HCT116 (cell line): ENCODE results near the gene AGAP1. TPM values are rescaled to one million over a fixed set of nuclear protein-coding genes. Genes with fewer than 3 reads are reported as not detected.

Source experiments
- ATAC-seq: fragments of 200-7000 bp; cut with Tn5 transposase; 2 replicates; pipeline ENCODE4 v1.9.1; 2020; ENCODE audit warnings: mild to moderate bottlenecking, moderate library complexity
- BruUV-seq: library from RNA; stranded (reverse); fragments of 400-500 nt; replicated peaks from 2 replicates; lab custom pipeline; 2021; lab: Mats Ljungman, UMichigan
- CTCF ChIA-PET: fragments of 300-600 bp; sonication (Branson Sonifier 250); formaldehyde crosslinking; loops from one replicate; lab custom pipeline; 2021; ENCODE audit warnings: antibody characterized with exemption; lab: Charles Lee
- POLR2A ChIA-PET: fragments of 300-600, 350-600 bp; sonication (Branson Sonifier 250); formaldehyde crosslinking; loops from one replicate; lab custom pipeline; 2021; ENCODE audit warnings: antibody characterized with exemption; lab: Charles Lee
- RAD21 ChIA-PET, 2 experiments: fragments of 300-600 bp; sonication (Branson Sonifier 250); formaldehyde crosslinking; loops; one replicate each; lab custom pipeline; 2023; ENCODE audit warnings: low total read pairs in 2 of 2; ENCODE audit not compliant: uncharacterized antibody in 2 of 2, unreplicated experiment in 2 of 2, low non-redundant PET in 1 of 2; lab: Charles Lee
- DNase-seq: peaks from one replicate; pipeline ENCODE4 v3.0.0-alpha.2; 2010; ENCODE audit warnings: low read depth, low spot score
- H2AFZ ChIP-seq: fragments of 200-600 bp; shearing (Covaris generic), sonication (generic); 2 replicates; pipeline ENCODE4 v1.6.1; 2017; ENCODE audit warnings: low read depth, mixed run types, mixed read lengths, antibody characterized with exemption, low read length; ENCODE audit not compliant: poor library complexity, severe bottlenecking
- H3K27ac ChIP-seq: 2 replicates; pipeline ENCODE4 v1.5.1; 2012; ENCODE audit warnings: low read depth, low read length
- H3K27me3 ChIP-seq: fragments of 200-600 bp; sonication (generic); 2 replicates; pipeline ENCODE4 v1.6.1; 2016; ENCODE audit warnings: mixed run types, low read length, mixed read lengths; ENCODE audit not compliant: insufficient read depth
- H3K36me3 ChIP-seq, 2 experiments: fragments of 200-500 bp in 1 of 2; fragments of 200-600 bp in 1 of 2; sonication (Bioruptor generic) in 1 of 2; sonication (generic) in 1 of 2; 2 replicates each; pipeline versions ENCODE4 v1.5.1 to v1.6.1; 2014 to 2016; ENCODE audit warnings: low read length in 2 of 2, inconsistent platforms in 1 of 2, mixed read lengths in 1 of 2, mixed run types in 1 of 2; ENCODE audit not compliant: insufficient read depth in 2 of 2, control insufficient read depth in 1 of 2
- H3K4me1 ChIP-seq, 2 experiments: fragments of 200-600 bp in 1 of 2; sonication (generic) in 1 of 2; 2 replicates each; pipeline versions ENCODE4 v1.5.1 to v1.6.1; 2012 to 2017; ENCODE audit warnings: low read length in 2 of 2, inconsistent platforms in 1 of 2, mild to moderate bottlenecking in 1 of 2, mixed read lengths in 1 of 2, mixed run types in 1 of 2, moderate library complexity in 1 of 2; ENCODE audit not compliant: insufficient read depth in 2 of 2, control insufficient read depth in 1 of 2
- H3K4me2 ChIP-seq: fragments of 200-600 bp; sonication (generic); 2 replicates; pipeline ENCODE4 v1.6.1; 2017; ENCODE audit warnings: mixed run types, low read length, mixed read lengths
- H3K4me3 ChIP-seq, 2 experiments: fragments of 200-600 bp in 1 of 2; sonication (generic) in 1 of 2; replicated peaks in 1 of 2; 2 replicates each; pipeline ENCODE4 v1.5.1; 2011 to 2016; ENCODE audit warnings: low read length in 2 of 2, control low read depth in 1 of 2, low read depth in 1 of 2, mild to moderate bottlenecking in 1 of 2, mixed read lengths in 1 of 2, mixed run types in 1 of 2
- H3K79me2 ChIP-seq: fragments of 200-600 bp; sonication (generic); 2 replicates; pipeline ENCODE4 v1.6.1; 2017; ENCODE audit warnings: mild to moderate bottlenecking, mixed run types, low read length, moderate library complexity, mixed read lengths; ENCODE audit not compliant: insufficient read depth
- H3K9ac ChIP-seq: fragments of 200-600 bp; sonication (generic); 2 replicates; pipeline ENCODE4 v1.6.1; 2016; ENCODE audit warnings: low read length, mixed read lengths
- H3K9me2 ChIP-seq: fragments of 200-600 bp; sonication (generic), shearing (Covaris generic); 2 replicates; pipeline ENCODE4 v1.6.1; 2017; ENCODE audit warnings: mixed run types, mild to moderate bottlenecking, moderate library complexity; ENCODE audit not compliant: insufficient read depth
- H3K9me3 ChIP-seq, 2 experiments: fragments of 200-500 bp in 1 of 2; fragments of 200-600 bp in 1 of 2; sonication (Bioruptor generic) in 1 of 2; sonication (generic) in 1 of 2; 2 replicates each; pipeline ENCODE4 v1.6.1; 2014 to 2017; ENCODE audit warnings: low read length in 2 of 2, mixed read lengths in 2 of 2, inconsistent platforms in 1 of 2, low read depth in 1 of 2, mild to moderate bottlenecking in 1 of 2, mixed run types in 1 of 2, moderate library complexity in 1 of 2; ENCODE audit not compliant: control insufficient read depth in 1 of 2, insufficient read depth in 1 of 2
- H4K20me1 ChIP-seq: fragments of 200-600 bp; sonication (generic), shearing (Covaris generic); 2 replicates; pipeline ENCODE4 v1.6.1; 2017; ENCODE audit warnings: mixed run types, mild to moderate bottlenecking, moderate library complexity; ENCODE audit not compliant: insufficient read depth
- CTCF ChIP-seq, 3 experiments: fragments of 200-600 bp in 1 of 3; sonication (generic) in 1 of 3; IDR thresholded peaks in 2 of 3; conservative IDR thresholded peaks in 1 of 3; 2 replicates each; pipeline ENCODE4 v1.5.1; 2012 to 2017; ENCODE audit warnings: low read depth in 2 of 3, low read length in 2 of 3, antibody characterized with exemption in 1 of 3, borderline replicate concordance in 1 of 3, control low read depth in 1 of 3, mild to moderate bottlenecking in 1 of 3, mixed read lengths in 1 of 3, mixed run types in 1 of 3, moderate library complexity in 1 of 3; ENCODE audit not compliant: insufficient read depth in 1 of 3
- FOSL1 ChIP-seq: IDR thresholded peaks from 2 replicates; pipeline ENCODE4 v1.6.1; 2012; ENCODE audit warnings: low read depth
- POLR2A ChIP-seq: IDR thresholded peaks from 2 replicates; pipeline ENCODE4 v1.7.0; 2011; ENCODE audit warnings: borderline replicate concordance; ENCODE audit not compliant: insufficient read depth, insufficient read length; ENCODE audit errors: extremely low read depth
- POLR2AphosphoS5 ChIP-seq: IDR thresholded peaks from 2 replicates; pipeline ENCODE4 v1.6.1; 2011; ENCODE audit warnings: mild to moderate bottlenecking, low read depth, low read length, moderate library complexity
- SP1 ChIP-seq: IDR thresholded peaks from 2 replicates; pipeline ENCODE4 v1.6.1; 2012; ENCODE audit warnings: low read depth
- YY1 ChIP-seq: IDR thresholded peaks from 2 replicates; pipeline ENCODE4 v1.6.1; 2011; ENCODE audit warnings: low read length, low read depth, moderate library complexity, mild to moderate bottlenecking; ENCODE audit not compliant: insufficient replicate concordance; ENCODE audit errors: extremely low read depth
- ZBTB33 ChIP-seq: IDR thresholded peaks from 2 replicates; pipeline ENCODE4 v1.6.1; 2011; ENCODE audit warnings: mild to moderate bottlenecking, low read length, moderate library complexity; ENCODE audit not compliant: insufficient replicate concordance; ENCODE audit errors: extremely low read depth
- intact Hi-C: fragments of 100-400 bp; cut with micrococcal nuclease; formaldehyde crosslinking; loops from 2 replicates; pipeline ENCODE4 v1.10.0; 2022
- total RNA-seq: library from RNA; stranded (reverse); gene quantifications from one replicate; pipeline ENCODE4 v1.2.1, GENCODE V29; 2021; ENCODE audit not compliant: unreplicated experiment

AGAP1 gene
- total RNA-seq, 1 experiment from 2014 or later: 43.8 TPM

- TF ChIP-seq ZBTB33: no peak
- no peak for TF ChIP-seq POLR2A
- TF ChIP-seq POLR2AphosphoS5: no peak
- TF ChIP-seq FOSL1: no peak
- TF ChIP-seq SP1: no peak
Measured at GRCh38 chr2:235492850-235493344, 946 bp upstream of the AGAP1 start (continued).

GRCh38 chr2:235493402-235493774, 455 bp upstream of the AGAP1 start:
- H3K9ac ChIP-seq: peak overlapping the region; percentile 57
- DNase-seq: no peak
- peak; percentile 41 for ATAC-seq

More at GRCh38 chr2:235493402-235493774, 455 bp upstream of the AGAP1 start:
- Histone ChIP-seq H2AFZ (peak overlapping the region; percentile 65), H3K27me3 (no peaks in the 10 kb centered on the region), H3K79me2 (peaks cover 39% of the 10 kb centered on the region), H4K20me1 (peaks cover 13% of the 10 kb centered on the region; the same call in 1 of the 2 replicates), H3K4me2 (peak overlapping the region; percentile 74), H3K9me3 (no peaks in the 10 kb centered on the region), H3K27ac (peak overlapping the region; percentile 63; the same call in 1 of the 2 replicates), H3K9me2 (no peaks in the 10 kb centered on the region), H3K4me3 (peak overlapping the region; percentile 35 to 54), H3K36me3 (no peaks in the 10 kb centered on the region), H3K4me1 (peaks cover 10 to 31% of the 10 kb centered on the region in 2 experiments)
- TF ChIP-seq YY1 (no peak), CTCF (IDR thresholded peaks at IDR 0.05 in 2 of 3, conservative IDR thresholded peaks at IDR 0.05 in 1 of 3; ENCODE audit: borderline replicate concordance in 1 of 3, insufficient read depth in 1 of 3, low read depth in 2 of 3, low read length in 2 of 3) (no peak)
- ChIA-PET POLR2A (no interaction called here), CTCF (no interaction called here), RAD21 (no interaction called here)
- no TSS peak for BruUV-seq
- intact Hi-C loops: no loop called here
